GM12801 (cell line): ENCODE results near the gene EXOSC2.

Source experiments
- CTCF ChIP-seq: IDR thresholded peaks from one replicate; pipeline ENCODE4 v1.5.1; 2011; ENCODE audit warnings: control low read depth; ENCODE audit not compliant: insufficient read length; ENCODE audit errors: extremely low read depth

The EXOSC2 gene

GRCh38 chr9:130713286-130713960 is 19.8 kb downstream of the EXOSC2 start:
- TF ChIP-seq CTCF = no peak

- TF ChIP-seq CTCF = no peak
These were observed 21.1 kb downstream of the EXOSC2 start for GRCh38 chr9:130714586-130715110.

GRCh38 chr9:130715270-130715669 is 21.7 kb downstream of the EXOSC2 start:
- TF ChIP-seq CTCF = no peak

- TF ChIP-seq CTCF = no peak
These were observed 25.0 kb downstream of the EXOSC2 start for GRCh38 chr9:130718562-130718961.

- no peak for TF ChIP-seq CTCF
These were observed 27.2 kb downstream of the EXOSC2 start for GRCh38 chr9:130720762-130721161.

- no peak for TF ChIP-seq CTCF
These were observed 35.1 kb downstream of the EXOSC2 start for GRCh38 chr9:130728721-130729120.

GRCh38 chr9:130729145-130729544 is 35.6 kb downstream of the EXOSC2 start:
- TF ChIP-seq CTCF = no peak
